Activated CD4-positive, alpha-beta memory T cell treated with anti-CD3 and anti-CD28 coated beads, Interleukin-2, amount 10 ng/mL, durations not matched to agents 7 days and 5 days (primary cell): Measurements from ENCODE around the gene FARP1. TPM values are rescaled to one million over a fixed set of nuclear protein-coding genes. Genes with fewer than 3 reads are reported as not detected.

Source experiments
- CTCF ChIA-PET: fragments of 350-600 bp; sonication (Branson Sonifier 250); formaldehyde crosslinking; loops from one replicate; lab custom pipeline; 2021; ENCODE audit warnings: antibody characterized with exemption, inconsistent platforms; lab: Charles Lee
- POLR2A ChIA-PET: fragments of 350-600 bp; sonication (Branson Sonifier 250); formaldehyde crosslinking; loops from one replicate; lab custom pipeline; 2021; ENCODE audit warnings: antibody characterized with exemption; lab: Charles Lee
- DNase-seq: peaks from one replicate; pipeline ENCODE4 v3.0.0-alpha.2; 2020
- H3K27ac Mint-ChIP-seq: one replicate; pipeline ENCODE4 v1.8.0; 2021; ENCODE audit warnings: mild to moderate bottlenecking, mixed read lengths
- H3K27me3 Mint-ChIP-seq: one replicate; pipeline ENCODE4 v1.8.0; 2021; ENCODE audit warnings: mixed read lengths
- H3K36me3 Mint-ChIP-seq: one replicate; pipeline ENCODE4 v1.8.0; 2021; ENCODE audit warnings: low read depth, mixed read lengths
- H3K4me1 Mint-ChIP-seq: one replicate; pipeline ENCODE4 v1.8.0; 2021; ENCODE audit warnings: mixed read lengths
- H3K4me3 Mint-ChIP-seq: one replicate; pipeline ENCODE4 v1.8.0; 2021; ENCODE audit warnings: mild to moderate bottlenecking, mixed read lengths
- H3K9me3 Mint-ChIP-seq: one replicate; pipeline ENCODE4 v1.8.0; 2021; ENCODE audit warnings: mixed read lengths
- total RNA-seq, 2 experiments: library from RNA; stranded (reverse); gene quantifications; one replicate each; pipeline ENCODE4 v1.2.3, GENCODE V29; 2021

FARP1 gene
- total RNA-seq, 2 experiments from 2014 or later: 0.50 to 0.75 TPM

GRCh38 chr13:98109226-98109853, 33.6 kb upstream of the FARP1 start:
- ChIA-PET POLR2A (no interaction called here), CTCF (no interaction called here)
- Mint-ChIP-seq H3K9me3 (no peaks in the 10 kb centered on the region), H3K27ac (no peak overlapping the region), H3K4me3 (no peak overlapping the region), H3K4me1 (no peaks in the 10 kb centered on the region), H3K36me3 (no peaks in the 10 kb centered on the region), H3K27me3 (no peaks in the 10 kb centered on the region)
- DNase-seq: no peak

GRCh38 chr13:98110749-98111148, 32.1 kb upstream of the FARP1 start:
- Mint-ChIP-seq H3K4me1 (no peaks in the 10 kb centered on the region), H3K9me3 (no peaks in the 10 kb centered on the region), H3K36me3 (no peaks in the 10 kb centered on the region), H3K27me3 (no peaks in the 10 kb centered on the region), H3K4me3 (no peak overlapping the region), H3K27ac (no peak overlapping the region)
- no peak for DNase-seq
- CTCF ChIA-PET: no interaction called here
- POLR2A ChIA-PET: no interaction called here

GRCh38 chr13:98111168-98112098, 31.5 kb upstream of the FARP1 start:
- H3K27me3 Mint-ChIP-seq: no peaks in the 10 kb centered on the region
- ChIA-PET POLR2A (no interaction called here), CTCF (no interaction called here)
- H3K36me3 Mint-ChIP-seq: no peaks in the 10 kb centered on the region
- H3K4me1 Mint-ChIP-seq: no peaks in the 10 kb centered on the region
- no peak for DNase-seq
- H3K9me3 Mint-ChIP-seq: no peaks in the 10 kb centered on the region
- no peak overlapping the region for H3K27ac Mint-ChIP-seq
- H3K4me3 Mint-ChIP-seq: no peak overlapping the region

GRCh38 chr13:98112456-98112855, 30.4 kb upstream of the FARP1 start:
- no peaks in the 10 kb centered on the region for H3K36me3 Mint-ChIP-seq

GRCh38 chr13:98118865-98119264, 24.0 kb upstream of the FARP1 start:
- POLR2A ChIA-PET: no interaction called here
- no peak for DNase-seq
- Mint-ChIP-seq H3K4me1 (no peaks in the 10 kb centered on the region), H3K4me3 (no peak overlapping the region), H3K27me3 (no peaks in the 10 kb centered on the region), H3K36me3 (no peaks in the 10 kb centered on the region), H3K9me3 (peaks cover 3% of the 10 kb centered on the region), H3K27ac (no peak overlapping the region)
- CTCF ChIA-PET: no interaction called here

More at GRCh38 chr13:98112456-98112855, 30.4 kb upstream of the FARP1 start:
- Mint-ChIP-seq H3K9me3 (no peaks in the 10 kb centered on the region), H3K27me3 (no peaks in the 10 kb centered on the region), H3K4me3 (no peak overlapping the region), H3K27ac (no peak overlapping the region), H3K4me1 (no peaks in the 10 kb centered on the region)
- ChIA-PET CTCF (no interaction called here), POLR2A (no interaction called here)
- DNase-seq: no peak

- DNase-seq: no peak
- Mint-ChIP-seq H3K27me3 (no peaks in the 10 kb centered on the region), H3K4me1 (no peaks in the 10 kb centered on the region), H3K4me3 (no peak overlapping the region), H3K27ac (no peak overlapping the region), H3K36me3 (no peaks in the 10 kb centered on the region), H3K9me3 (peaks cover 7% of the 10 kb centered on the region)
- ChIA-PET CTCF (interaction anchor here (0.6 kb wide), 1 partner anchor 11 kb away, joined by 3 read pairs; no protein-coding TSS in a partner anchor), POLR2A (no interaction called here)
Measured at GRCh38 chr13:98123176-98123575, 19.7 kb upstream of the FARP1 start.

GRCh38 chr13:98129059-98129746, 13.7 kb upstream of the FARP1 start:
- POLR2A ChIA-PET: no interaction called here
- Mint-ChIP-seq H3K36me3 (no peaks in the 10 kb centered on the region), H3K27me3 (peaks cover 5% of the 10 kb centered on the region), H3K27ac (no peak overlapping the region), H3K4me1 (no peaks in the 10 kb centered on the region), H3K4me3 (no peak overlapping the region), H3K9me3 (peaks cover 1% of the 10 kb centered on the region)
- no peak for DNase-seq
- CTCF ChIA-PET: no interaction called here

- no peak overlapping the region for H3K27ac Mint-ChIP-seq
- H3K4me1 Mint-ChIP-seq: no peaks in the 10 kb centered on the region
- peaks cover 23% of the 10 kb centered on the region for H3K27me3 Mint-ChIP-seq
- H3K9me3 Mint-ChIP-seq: no peaks in the 10 kb centered on the region
- H3K4me3 Mint-ChIP-seq: no peak overlapping the region
- ChIA-PET POLR2A (no interaction called here), CTCF (no interaction called here)
- no peaks in the 10 kb centered on the region for H3K36me3 Mint-ChIP-seq
- DNase-seq: no peak
Measured at GRCh38 chr13:98133946-98134345, 8.9 kb upstream of the FARP1 start.

GRCh38 chr13:98134901-98135300, 8.0 kb upstream of the FARP1 start:
- no peaks in the 10 kb centered on the region for H3K36me3 Mint-ChIP-seq
- H3K9me3 Mint-ChIP-seq: no peaks in the 10 kb centered on the region
- H3K4me3 Mint-ChIP-seq: no peak overlapping the region
- ChIA-PET POLR2A (no interaction called here), CTCF (interaction anchor here (0.7 kb wide), 1 partner anchor 12 kb away, joined by 3 read pairs; no protein-coding TSS in a partner anchor)
- no peak overlapping the region for H3K27ac Mint-ChIP-seq
- no peak for DNase-seq
- no peaks in the 10 kb centered on the region for H3K4me1 Mint-ChIP-seq
- H3K27me3 Mint-ChIP-seq: peaks cover 30% of the 10 kb centered on the region

GRCh38 chr13:98141091-98141490, 1.8 kb upstream of the FARP1 start:
- Mint-ChIP-seq H3K4me1 (peaks cover 11% of the 10 kb centered on the region), H3K36me3 (no peaks in the 10 kb centered on the region), H3K9me3 (no peaks in the 10 kb centered on the region), H3K27ac (no peak overlapping the region), H3K4me3 (no peak overlapping the region), H3K27me3 (peaks cover 66% of the 10 kb centered on the region)
- ChIA-PET CTCF (no interaction called here), POLR2A (no interaction called here)
- DNase-seq: no peak

GRCh38 chr13:98141509-98142379, 1.1 kb upstream of the FARP1 start:
- Mint-ChIP-seq H3K27me3 (peaks cover 69% of the 10 kb centered on the region), H3K4me3 (no peak overlapping the region), H3K4me1 (peaks cover 11% of the 10 kb centered on the region), H3K36me3 (no peaks in the 10 kb centered on the region), H3K27ac (no peak overlapping the region), H3K9me3 (no peaks in the 10 kb centered on the region)
- ChIA-PET CTCF (no interaction called here), POLR2A (no interaction called here)
- no peak for DNase-seq

GRCh38 chr13:98143157-98143553, 261 bp downstream of the FARP1 start:
- ChIA-PET POLR2A (no interaction called here), CTCF (no interaction called here)
- no peak overlapping the region for H3K4me3 Mint-ChIP-seq
- no peak for DNase-seq
- no peaks in the 10 kb centered on the region for H3K36me3 Mint-ChIP-seq
- no peak overlapping the region for H3K27ac Mint-ChIP-seq
- H3K27me3 Mint-ChIP-seq: peaks cover 62% of the 10 kb centered on the region
- peaks cover 11% of the 10 kb centered on the region for H3K4me1 Mint-ChIP-seq
- H3K9me3 Mint-ChIP-seq: no peaks in the 10 kb centered on the region
